NCI-H2171 (cell line): ENCODE results near the gene HCN3.

Source experiments
- DNase-seq: peaks from one replicate; lab custom pipeline; 2025; lab: John Stamatoyannopoulos, UW

Gene HCN3

GRCh38 chr1:155254228-155254713 lies 23.0 kb upstream of the HCN3 start:
- no peak for DNase-seq

GRCh38 chr1:155254714-155255242 lies 22.5 kb upstream of the HCN3 start:
- peak; percentile 27 for DNase-seq

- DNase-seq, result peak; percentile 87
These were observed 21.8 kb upstream of the HCN3 start, which contains the start of gene ENTREP3 for GRCh38 chr1:155255243-155256007. Gene ENTREP3 (minus strand): TSS chr1:155255483. CDS start chr1:155254877, 606 bp downstream.

GRCh38 chr1:155256058-155256852 lies 21.0 kb upstream of the HCN3 start:
- no peak for DNase-seq

- DNase-seq, result no peak
These were observed 17.0 kb upstream of the HCN3 start for GRCh38 chr1:155260276-155260675.

- no peak for DNase-seq
These were observed 15.8 kb upstream of the HCN3 start for GRCh38 chr1:155261493-155261851.

- peak; percentile 93 for DNase-seq
These were observed 15.2 kb upstream of the HCN3 start, which contains the start of gene SCAMP3 for GRCh38 chr1:155261852-155262673. Gene SCAMP3 (minus strand): TSS chr1:155262360. CDS start chr1:155262151, 209 bp downstream.

- DNase-seq, result no peak
These were observed 14.2 kb upstream of the HCN3 start for GRCh38 chr1:155263067-155263466.

- DNase-seq, result no peak
These were observed 10.7 kb upstream of the HCN3 start for GRCh38 chr1:155266553-155266952.

GRCh38 chr1:155267373-155267772 lies 9.9 kb upstream of the HCN3 start:
- no peak for DNase-seq

- DNase-seq, result no peak
These were observed 8.6 kb upstream of the HCN3 start for GRCh38 chr1:155268630-155269029.

GRCh38 chr1:155269381-155269780 lies 7.9 kb upstream of the HCN3 start:
- no peak for DNase-seq

- DNase-seq, result peak; percentile 77
These were observed 4.6 kb upstream of the HCN3 start for GRCh38 chr1:155272466-155273342.

- peak; percentile 94 for DNase-seq
These were observed 3.7 kb upstream of the HCN3 start, which contains the start of gene CLK2 for GRCh38 chr1:155273343-155274245. Gene CLK2 (minus strand): TSS chr1:155273504. CDS start chr1:155270977, 2,527 bp downstream.

- DNase-seq, result peak; percentile 79
These were observed 832 bp downstream of the HCN3 start for GRCh38 chr1:155277902-155278688.

- no peak for DNase-seq
These were observed 1.5 kb downstream of the HCN3 start for GRCh38 chr1:155278689-155279160.

- no peak for DNase-seq
These were observed 2.0 kb downstream of the HCN3 start for GRCh38 chr1:155279268-155279667.

GRCh38 chr1:155282488-155283091 lies 5.3 kb downstream of the HCN3 start:
- no peak for DNase-seq
